ENCODE data around the gene CARHSP1.

Gene CARHSP1

GRCh38 chr16:8910811-8911210 lies 42.0 kb upstream of the CARHSP1 start:
- Mint-ChIP-seq H3K4me3 (no peak overlapping the region), H3K36me3 (ENCODE audit: low read depth) (peaks cover 81% of the 10 kb centered on the region), H3K27me3 (ENCODE audit: low read depth, poor library complexity) (no peaks in the 10 kb centered on the region), H3K4me1 (peaks cover 6% of the 10 kb centered on the region), H3K27ac (peak overlapping the region; percentile 12), H3K9me3 (no peaks in the 10 kb centered on the region)
- TF ChIP-seq CTCF (IDR thresholded peaks at IDR 0.05), result no peak
- DNase-seq, result no peak

- Mint-ChIP-seq H3K36me3 (ENCODE audit: low read depth) (peaks cover 79% of the 10 kb centered on the region), H3K27me3 (ENCODE audit: low read depth, poor library complexity) (no peaks in the 10 kb centered on the region), H3K4me3 (no peak overlapping the region), H3K4me1 (peaks cover 6% of the 10 kb centered on the region), H3K27ac (peak overlapping the region; percentile 71), H3K9me3 (no peaks in the 10 kb centered on the region)
- no peak for DNase-seq
- TF ChIP-seq CTCF (IDR thresholded peaks at IDR 0.05), result no peak
Measured at GRCh38 chr16:8908810-8909468, 40.1 kb upstream of the CARHSP1 start.

GRCh38 chr16:8907096-8907495 lies 38.3 kb upstream of the CARHSP1 start:
- TF ChIP-seq CTCF (IDR thresholded peaks at IDR 0.05), result no peak
- Mint-ChIP-seq H3K9me3 (no peaks in the 10 kb centered on the region), H3K27me3 (ENCODE audit: low read depth, poor library complexity) (no peaks in the 10 kb centered on the region), H3K4me1 (no peaks in the 10 kb centered on the region), H3K4me3 (no peak overlapping the region), H3K36me3 (ENCODE audit: low read depth) (peaks cover 77% of the 10 kb centered on the region), H3K27ac (peak overlapping the region; percentile 37)
- DNase-seq, result no peak

GRCh38 chr16:8905795-8906591 lies 37.2 kb upstream of the CARHSP1 start:
- Mint-ChIP-seq H3K4me3 (no peak overlapping the region), H3K27me3 (ENCODE audit: low read depth, poor library complexity) (no peaks in the 10 kb centered on the region), H3K36me3 (ENCODE audit: low read depth) (peaks cover 77% of the 10 kb centered on the region), H3K4me1 (no peaks in the 10 kb centered on the region), H3K9me3 (no peaks in the 10 kb centered on the region), H3K27ac (no peak overlapping the region)
- no peak for TF ChIP-seq CTCF (IDR thresholded peaks at IDR 0.05)
- DNase-seq, result no peak

GRCh38 chr16:8905168-8905762 lies 36.5 kb upstream of the CARHSP1 start:
- no peaks in the 10 kb centered on the region for H3K9me3 Mint-ChIP-seq
- H3K27me3 Mint-ChIP-seq (ENCODE audit: low read depth, poor library complexity), result no peaks in the 10 kb centered on the region
- no peak for DNase-seq
- peaks cover 78% of the 10 kb centered on the region for H3K36me3 Mint-ChIP-seq (ENCODE audit: low read depth)
- H3K27ac Mint-ChIP-seq, result no peak overlapping the region
- no peak for TF ChIP-seq CTCF (IDR thresholded peaks at IDR 0.05)
- H3K4me3 Mint-ChIP-seq, result no peak overlapping the region
- H3K4me1 Mint-ChIP-seq, result no peaks in the 10 kb centered on the region

Measured in nephron progenitor cell (in vitro differentiated cells).